Astrocyte (in vitro differentiated cells and primary cell): ENCODE measurements around the gene OR51B4. TPM values are rescaled to one million over a fixed set of nuclear protein-coding genes. Genes with fewer than 3 reads are reported as not detected.
"Not testable (repeated sequence)": the region's sequence is repeated elsewhere in the genome, so short reads cannot be mapped to it uniquely, and the experiment has no call there.

Experiments used
- DNase-seq: peaks from one replicate; pipeline ENCODE4 v3.0.0-alpha.2; 2010; ENCODE audit warnings: low read depth
- FAIRE-seq: peaks from 2 replicates; lab custom pipeline; 2011; peaks lifted over from hg19 to GRCh38; lab: Jason Lieb, UNC
- H2AFZ ChIP-seq: 2 replicates; pipeline ENCODE4 v1.6.0; 2012; ENCODE audit warnings: low read depth, low read length, inconsistent platforms
- H3K27ac ChIP-seq: 2 replicates; pipeline ENCODE4 v1.5.1; 2011; ENCODE audit warnings: low read depth, low read length, inconsistent platforms
- H3K27me3 ChIP-seq: 2 replicates; pipeline ENCODE4 v1.6.0; 2011; ENCODE audit warnings: low read length, inconsistent platforms; ENCODE audit not compliant: insufficient read depth
- H3K36me3 ChIP-seq: 2 replicates; pipeline ENCODE4 v1.5.1; 2011; ENCODE audit warnings: low read length, inconsistent platforms; ENCODE audit not compliant: insufficient read depth
- H3K4me1 ChIP-seq: 2 replicates; pipeline ENCODE4 v1.5.1; 2011; ENCODE audit warnings: low read length, inconsistent platforms; ENCODE audit not compliant: insufficient read depth
- H3K4me2 ChIP-seq: 2 replicates; pipeline ENCODE4 v1.6.0; 2012; ENCODE audit warnings: low read length, inconsistent platforms
- H3K4me3 ChIP-seq: 2 replicates; pipeline ENCODE4 v1.5.1; 2011; ENCODE audit warnings: low read depth, mild to moderate bottlenecking, low read length, inconsistent platforms; ENCODE audit not compliant: insufficient read depth
- H3K79me2 ChIP-seq: 2 replicates; pipeline ENCODE4 v1.6.0; 2012; ENCODE audit warnings: mild to moderate bottlenecking, low read length, inconsistent platforms; ENCODE audit not compliant: insufficient read depth
- H3K9ac ChIP-seq: 2 replicates; pipeline ENCODE4 v1.6.0; 2012; ENCODE audit warnings: mild to moderate bottlenecking, low read length, inconsistent platforms
- H3K9me3 ChIP-seq: 2 replicates; pipeline ENCODE4 v1.5.1; 2012; ENCODE audit warnings: low read depth, mild to moderate bottlenecking, low read length, inconsistent platforms; ENCODE audit not compliant: insufficient read depth
- H4K20me1 ChIP-seq: 2 replicates; pipeline ENCODE4 v1.6.0; 2012; ENCODE audit warnings: low read length, inconsistent platforms; ENCODE audit not compliant: insufficient read depth
- H3K27ac Mint-ChIP-seq: one replicate; pipeline ENCODE4 v1.8.0; 2021; ENCODE audit warnings: mild to moderate bottlenecking, mixed read lengths; ENCODE audit not compliant: unreplicated experiment
- H3K27me3 Mint-ChIP-seq: one replicate; pipeline ENCODE4 v1.8.0; 2021; ENCODE audit warnings: low read depth, mixed read lengths; ENCODE audit not compliant: unreplicated experiment
- H3K36me3 Mint-ChIP-seq: one replicate; pipeline ENCODE4 v1.8.0; 2021; ENCODE audit warnings: low read depth, mixed read lengths; ENCODE audit not compliant: unreplicated experiment
- H3K4me1 Mint-ChIP-seq: one replicate; pipeline ENCODE4 v1.8.0; 2021; ENCODE audit warnings: low read depth, mixed read lengths; ENCODE audit not compliant: unreplicated experiment
- H3K4me3 Mint-ChIP-seq: one replicate; pipeline ENCODE4 v1.8.0; 2021; ENCODE audit warnings: mild to moderate bottlenecking, moderate library complexity, mixed read lengths; ENCODE audit not compliant: unreplicated experiment
- H3K9me3 Mint-ChIP-seq: one replicate; pipeline ENCODE4 v1.8.0; 2021; ENCODE audit warnings: mild to moderate bottlenecking, mixed read lengths; ENCODE audit not compliant: unreplicated experiment
- CTCF ChIP-seq: IDR thresholded peaks from 2 replicates; pipeline ENCODE4 v1.5.1; 2011; ENCODE audit warnings: low read depth, mild to moderate bottlenecking, inconsistent platforms, low read length, moderate library complexity; ENCODE audit not compliant: insufficient read depth
- EZH2 ChIP-seq: IDR thresholded peaks from 2 replicates; pipeline ENCODE4 v1.6.1; 2012; ENCODE audit warnings: mild to moderate bottlenecking, low read length, inconsistent platforms; ENCODE audit not compliant: insufficient read depth
- total RNA-seq: library from RNA; stranded (reverse); gene quantifications from 2 replicates; pipeline ENCODE4 v1.2.1, GENCODE V29; 2021

The OR51B4 gene
- total RNA-seq, 1 donor from 2014 or later, result not detected

GRCh38 chr11:5300251-5300650 is 1.5 kb downstream of the OR51B4 start:
- Histone ChIP-seq H3K79me2 (no peaks in the 10 kb centered on the region), H3K36me3 (no peaks in the 10 kb centered on the region), H3K4me1 (no peaks in the 10 kb centered on the region), H3K9me3 (no peaks in the 10 kb centered on the region), H3K27ac (no peak overlapping the region), H3K9ac (no peak overlapping the region), H2AFZ (no peak overlapping the region), H3K4me2 (no peak overlapping the region), H4K20me1 (no peaks in the 10 kb centered on the region), H3K27me3 (no peaks in the 10 kb centered on the region), H3K4me3 (no peak overlapping the region)
- DNase-seq (no peak), FAIRE-seq (no peak)
- H3K36me3 Mint-ChIP-seq, result no peaks in the 10 kb centered on the region
- peaks cover 2% of the 10 kb centered on the region for H3K4me1 Mint-ChIP-seq
- no peak overlapping the region for H3K27ac Mint-ChIP-seq
- no peaks in the 10 kb centered on the region for H3K9me3 Mint-ChIP-seq
- H3K27me3 Mint-ChIP-seq, result no peaks in the 10 kb centered on the region
- H3K4me3 Mint-ChIP-seq, result no peak overlapping the region
- TF ChIP-seq CTCF (no peak), EZH2 (no peak)

- Histone ChIP-seq H3K36me3 (no peaks in the 10 kb centered on the region), H3K79me2 (no peaks in the 10 kb centered on the region), H3K4me2 (no peak overlapping the region), H3K9ac (no peak overlapping the region), H4K20me1 (no peaks in the 10 kb centered on the region), H3K27ac (no peak overlapping the region), H3K27me3 (no peaks in the 10 kb centered on the region), H3K4me3 (no peak overlapping the region), H2AFZ (no peak overlapping the region), H3K9me3 (no peaks in the 10 kb centered on the region), H3K4me1 (no peaks in the 10 kb centered on the region)
- FAIRE-seq (no peak), DNase-seq (no peak)
- no peaks in the 10 kb centered on the region for H3K27me3 Mint-ChIP-seq
- no peaks in the 10 kb centered on the region for H3K4me1 Mint-ChIP-seq
- TF ChIP-seq CTCF, result no peak
- TF ChIP-seq EZH2, result no peak
- H3K36me3 Mint-ChIP-seq, result no peaks in the 10 kb centered on the region
- peaks cover under 1% of the 10 kb centered on the region for H3K9me3 Mint-ChIP-seq
- H3K27ac Mint-ChIP-seq, result no peak overlapping the region
- no peak overlapping the region for H3K4me3 Mint-ChIP-seq
Observed at GRCh38 chr11:5298451-5298850, 3.3 kb downstream of the OR51B4 start.

DNA sequence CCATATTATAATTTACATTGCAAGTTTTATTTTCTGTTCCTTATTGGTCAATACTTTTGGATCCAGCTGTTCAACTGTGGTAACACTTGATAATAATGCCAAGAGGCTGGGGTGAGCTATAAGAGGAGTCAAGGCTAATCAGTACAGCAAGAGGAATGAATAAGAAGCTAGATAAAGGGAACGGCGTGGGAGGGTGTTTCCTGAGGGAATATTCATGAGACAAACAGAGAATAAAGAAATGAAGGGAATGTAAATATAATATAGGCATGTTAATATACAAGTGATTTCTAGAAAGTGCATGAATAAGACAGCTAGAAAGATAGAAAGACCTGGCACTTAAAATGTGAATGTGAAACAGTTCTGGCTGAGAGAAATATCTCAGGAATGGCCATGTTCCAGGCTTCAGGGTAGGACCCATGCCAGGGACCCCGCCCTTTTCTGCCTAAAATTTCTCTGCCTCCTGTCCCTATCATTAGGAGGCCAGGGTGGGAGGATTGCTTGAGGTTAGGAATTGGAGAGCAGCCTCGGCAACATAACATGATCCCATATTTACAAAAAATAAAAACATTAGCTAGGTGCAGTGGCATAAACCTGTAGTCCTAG is 3.9 kb downstream of the OR51B4 start:
- DNase-seq, result no peak
- no peaks in the 10 kb centered on the region for H3K27me3 Mint-ChIP-seq
- Histone ChIP-seq H3K36me3 (no peaks in the 10 kb centered on the region), H4K20me1 (no peaks in the 10 kb centered on the region), H3K4me1 (no peaks in the 10 kb centered on the region), H3K9me3 (no peaks in the 10 kb centered on the region), H3K4me2 (no peak overlapping the region), H3K79me2 (no peaks in the 10 kb centered on the region), H3K27ac (no peak overlapping the region), H3K9ac (no peak overlapping the region), H3K27me3 (no peaks in the 10 kb centered on the region), H3K4me3 (no peak overlapping the region), H2AFZ (no peak overlapping the region)
- no peak overlapping the region for H3K27ac Mint-ChIP-seq
- TF ChIP-seq EZH2 (no peak), CTCF (no peak)
- no peaks in the 10 kb centered on the region for H3K36me3 Mint-ChIP-seq
- no peak overlapping the region for H3K4me3 Mint-ChIP-seq
- FAIRE-seq, result no peak
- H3K4me1 Mint-ChIP-seq, result no peaks in the 10 kb centered on the region
- peaks cover 2% of the 10 kb centered on the region for H3K9me3 Mint-ChIP-seq

- H3K4me2 ChIP-seq, H3K79me2 ChIP-seq, H3K27ac Mint-ChIP-seq, H3K27me3 ChIP-seq, H3K36me3 Mint-ChIP-seq, H3K27me3 Mint-ChIP-seq, H3K4me1 ChIP-seq, H3K9me3 ChIP-seq, H2AFZ ChIP-seq, H3K9me3 Mint-ChIP-seq, H3K4me1 Mint-ChIP-seq, FAIRE-seq, H3K4me3 Mint-ChIP-seq, H3K27ac ChIP-seq, H4K20me1 ChIP-seq, DNase-seq, H3K9ac ChIP-seq, H3K36me3 ChIP-seq, H3K4me3 ChIP-seq: not testable (repeated sequence)
Observed at GRCh38 chr11:5294342-5294995, 7.3 kb downstream of the OR51B4 start.
